ENCODE data around the gene RNLS.
"Not testable (repeated sequence)": the region's sequence is repeated elsewhere in the genome, so short reads cannot be mapped to it uniquely, and the experiment has no call there.

RNLS gene

DNA sequence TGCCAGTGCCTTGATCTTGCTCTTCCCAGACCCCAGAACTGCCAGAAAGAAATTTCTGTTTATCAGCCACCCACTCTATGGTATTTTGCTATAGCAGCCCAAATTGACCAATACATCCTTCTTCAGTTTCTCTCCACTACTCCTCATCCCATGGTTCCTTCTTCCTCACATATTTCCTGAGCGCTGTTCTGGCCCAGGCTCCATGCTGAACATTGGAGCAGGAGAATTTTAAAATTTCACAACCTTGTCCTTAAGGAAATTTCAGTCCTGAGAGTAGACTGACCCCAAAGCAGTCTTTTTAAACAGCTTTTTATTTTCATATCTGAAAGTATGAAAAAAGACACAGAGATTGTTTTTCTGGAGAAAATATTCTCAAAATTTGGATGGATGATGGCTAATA is 297.1 kb downstream of the RNLS start:
- no peak for DNase-seq

DNA sequence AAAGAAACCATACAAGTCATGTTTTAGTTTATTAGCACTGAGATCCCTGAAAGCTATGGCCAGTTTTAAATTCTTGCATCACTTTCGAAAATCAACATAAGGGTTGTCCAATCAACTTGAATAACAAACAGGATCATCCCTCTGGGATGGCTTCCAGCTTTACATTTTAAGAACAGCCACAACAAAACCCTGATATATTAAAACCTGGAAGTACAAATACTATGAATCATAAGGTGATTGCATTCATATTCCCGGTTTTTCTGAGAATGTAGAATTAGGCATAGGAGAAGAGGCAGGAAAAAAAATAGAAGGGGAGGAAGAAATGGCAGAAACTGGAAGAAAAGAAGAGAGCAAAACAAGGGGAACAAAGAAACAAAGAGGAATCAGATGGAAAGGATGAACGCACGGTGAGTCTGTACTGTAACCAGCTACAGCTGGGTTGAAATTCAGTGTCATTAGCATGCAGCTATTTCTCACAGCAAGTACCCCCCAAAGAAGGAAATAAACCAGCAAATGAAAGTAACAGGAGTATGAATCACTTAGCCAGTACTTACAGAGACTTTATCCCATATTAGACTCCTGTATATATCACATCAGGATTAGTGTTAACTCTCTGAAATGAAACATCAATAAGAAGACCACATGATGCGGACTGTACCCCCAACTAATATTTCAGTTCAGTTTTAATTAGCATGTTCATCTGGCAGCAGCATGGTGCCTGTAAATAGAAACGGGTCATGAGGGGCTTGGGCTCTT is 301.3 kb downstream of the RNLS start:
- no peak for DNase-seq

DNA sequence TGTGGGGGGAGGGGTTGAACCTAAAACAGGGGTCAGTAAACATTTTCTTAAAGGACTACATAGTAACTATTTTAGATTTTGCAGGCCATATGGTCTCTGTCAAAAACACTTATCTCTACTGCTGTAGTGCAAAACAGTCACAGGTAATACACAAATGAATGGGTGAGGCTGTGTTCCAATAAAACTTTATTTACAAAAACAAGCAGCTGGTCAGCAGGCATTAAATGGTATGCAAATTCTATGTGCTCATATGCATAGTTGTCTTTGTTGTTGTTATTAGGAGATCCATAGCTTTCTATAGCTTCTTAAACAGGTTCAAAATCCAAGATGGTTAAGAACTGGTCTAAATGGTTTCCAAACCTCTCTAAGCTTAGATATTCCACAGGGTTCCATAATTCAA is 302.6 kb downstream of the RNLS start:
- DNase-seq, result no peak

DNA sequence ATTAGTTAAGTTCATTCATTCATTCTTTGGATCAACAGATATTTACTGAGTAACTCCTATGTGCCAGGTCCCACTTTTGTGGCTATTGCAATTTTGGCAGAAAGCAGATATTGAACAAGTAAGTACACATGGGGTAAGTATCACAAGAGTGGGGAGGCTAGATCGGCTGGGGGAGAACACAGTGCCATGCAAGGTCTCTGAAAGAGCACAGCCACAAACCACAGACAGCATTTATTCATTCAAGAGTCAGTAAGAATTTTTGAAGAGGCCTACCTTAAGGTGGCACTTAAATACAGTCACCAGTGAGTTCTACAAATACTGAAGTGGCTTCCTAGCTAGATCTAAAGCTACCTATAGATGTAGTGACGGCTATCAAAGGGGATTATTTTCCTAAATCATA is 304.2 kb downstream of the RNLS start:
- DNase-seq, result no peak

DNA sequence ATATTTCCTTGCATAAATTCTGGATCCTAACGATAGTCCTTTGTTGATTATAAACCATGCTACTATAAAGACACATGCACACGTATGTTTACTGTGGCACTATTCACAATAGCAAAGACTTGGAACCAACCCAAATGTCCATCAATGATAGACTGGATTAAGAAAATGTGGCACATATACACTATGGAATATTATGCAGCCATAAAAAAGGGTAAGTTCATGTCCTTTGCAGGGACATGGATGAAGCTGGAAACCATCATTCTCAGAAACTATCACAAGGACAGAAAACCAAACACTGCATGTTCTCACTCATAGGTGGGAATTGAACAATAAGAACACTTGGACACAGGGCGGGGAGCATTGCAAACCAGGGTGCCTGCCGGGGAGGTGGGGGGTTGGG is 306.2 kb downstream of the RNLS start:
- not testable (repeated sequence) for DNase-seq

DNA sequence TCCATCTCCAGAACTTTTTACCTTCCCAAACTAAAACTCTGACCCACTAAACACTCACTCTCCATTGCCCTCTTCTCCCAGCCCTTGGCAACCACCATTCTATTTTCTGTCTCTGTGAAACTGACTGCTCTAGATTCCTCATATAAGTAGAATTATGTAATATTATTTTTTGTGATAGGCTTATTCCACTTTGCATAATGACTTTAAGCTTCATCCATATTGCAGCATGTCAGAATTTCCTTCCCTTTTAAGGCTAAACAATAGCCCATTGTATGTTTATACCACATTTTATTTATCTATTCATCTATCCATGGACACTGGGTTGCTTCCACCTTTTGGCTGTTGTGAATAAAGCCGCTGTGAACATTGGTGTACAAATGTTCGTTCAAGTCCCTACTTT is 308.8 kb downstream of the RNLS start:
- DNase-seq, result no peak

DNA sequence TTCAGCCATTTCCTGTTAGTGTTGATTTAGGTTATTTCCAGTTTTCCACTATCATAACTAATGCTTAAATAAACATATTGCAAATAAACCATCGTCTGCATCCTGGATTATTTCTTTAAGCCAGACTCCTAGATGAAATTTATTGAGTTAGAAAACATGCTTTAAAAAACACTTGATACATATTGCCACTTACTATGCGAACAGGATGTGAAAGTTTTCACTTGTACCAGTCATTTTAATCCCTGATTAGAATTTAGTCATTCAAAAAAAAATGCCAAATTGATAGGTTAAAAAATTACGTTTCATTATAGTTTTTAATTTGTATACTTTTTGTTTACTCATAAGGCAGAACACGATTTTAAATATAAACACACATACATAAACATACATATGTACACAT is 309.6 kb downstream of the RNLS start:
- no peak for DNase-seq

DNA sequence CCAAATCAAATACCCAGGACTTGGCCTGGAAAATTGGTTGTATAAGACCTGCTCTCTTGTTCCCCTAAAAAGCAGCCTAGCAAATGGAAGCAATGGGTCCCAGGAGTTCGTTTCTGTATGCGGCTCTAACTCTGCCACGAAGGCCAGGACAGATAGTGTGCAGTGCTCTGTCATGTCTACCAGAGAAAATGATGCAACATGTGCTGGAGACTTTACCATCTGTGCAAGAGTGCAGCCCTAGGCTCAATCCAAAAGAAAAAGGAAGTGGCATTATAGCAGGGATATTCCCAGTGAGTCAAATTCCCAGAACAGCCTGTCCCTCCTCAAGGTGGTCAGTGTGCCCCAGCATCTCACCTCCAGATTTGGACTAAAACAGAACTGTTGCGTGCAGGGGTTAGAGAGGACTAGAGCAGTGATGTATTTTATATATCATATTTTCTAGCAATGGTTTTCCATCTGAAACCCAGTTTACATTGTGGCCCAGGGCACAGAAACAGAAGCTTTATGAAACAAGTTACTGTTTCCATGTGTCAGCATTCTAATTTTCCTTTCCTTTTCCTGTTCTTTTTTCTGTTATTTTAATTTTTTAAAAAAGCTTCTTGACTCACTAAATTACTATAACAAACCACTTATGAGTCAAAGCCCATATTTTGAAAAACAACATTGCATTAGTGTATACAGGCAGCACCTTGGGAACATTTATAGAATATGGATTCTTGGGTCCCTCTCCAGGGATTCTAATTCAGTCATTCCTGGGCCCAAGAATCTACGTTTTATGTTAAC is 311.2 kb downstream of the RNLS start:
- peak; percentile 26 to 44 for DNase-seq

DNA sequence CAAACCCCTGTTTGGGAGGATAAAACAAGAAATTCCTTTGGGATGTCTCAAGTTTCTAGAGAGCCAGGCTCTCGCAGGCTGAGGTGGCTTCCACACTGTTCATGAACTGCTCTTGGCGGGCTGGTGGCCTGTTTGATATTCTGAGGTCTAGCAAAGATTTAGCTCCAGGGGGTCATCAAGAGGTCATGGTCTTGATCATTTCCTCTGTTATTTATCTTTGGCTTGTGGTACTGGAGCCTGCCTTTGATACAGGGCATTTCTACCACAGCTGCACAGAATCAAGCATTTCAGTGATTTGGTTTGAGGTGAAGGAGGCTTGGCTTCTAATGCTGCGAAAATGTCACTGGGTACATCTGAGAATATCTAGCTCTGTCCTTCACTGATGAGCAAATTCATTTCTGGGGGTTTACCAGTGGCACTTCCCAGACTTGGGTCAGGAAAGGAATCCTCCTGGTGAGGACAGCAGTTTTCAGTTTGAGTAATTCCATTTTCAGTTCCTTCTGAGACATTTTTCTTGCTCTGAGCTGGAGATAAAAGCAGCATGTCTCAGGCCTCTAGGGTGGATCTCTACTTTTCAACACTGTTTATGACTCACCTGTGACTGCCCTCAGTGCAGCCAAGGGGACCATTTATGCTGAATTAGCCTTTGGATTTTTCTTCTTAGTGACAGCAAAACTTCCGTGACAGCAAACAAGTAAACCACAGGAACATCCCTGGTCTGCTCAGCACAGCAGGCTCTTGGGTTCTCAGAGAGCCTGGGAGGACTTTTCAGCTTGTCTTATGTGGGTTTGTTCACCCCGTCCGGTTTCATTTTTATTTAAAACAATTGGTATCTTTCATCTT is 312.0 kb downstream of the RNLS start:
- DNase-seq, result peak; percentile 43 to 61

DNA sequence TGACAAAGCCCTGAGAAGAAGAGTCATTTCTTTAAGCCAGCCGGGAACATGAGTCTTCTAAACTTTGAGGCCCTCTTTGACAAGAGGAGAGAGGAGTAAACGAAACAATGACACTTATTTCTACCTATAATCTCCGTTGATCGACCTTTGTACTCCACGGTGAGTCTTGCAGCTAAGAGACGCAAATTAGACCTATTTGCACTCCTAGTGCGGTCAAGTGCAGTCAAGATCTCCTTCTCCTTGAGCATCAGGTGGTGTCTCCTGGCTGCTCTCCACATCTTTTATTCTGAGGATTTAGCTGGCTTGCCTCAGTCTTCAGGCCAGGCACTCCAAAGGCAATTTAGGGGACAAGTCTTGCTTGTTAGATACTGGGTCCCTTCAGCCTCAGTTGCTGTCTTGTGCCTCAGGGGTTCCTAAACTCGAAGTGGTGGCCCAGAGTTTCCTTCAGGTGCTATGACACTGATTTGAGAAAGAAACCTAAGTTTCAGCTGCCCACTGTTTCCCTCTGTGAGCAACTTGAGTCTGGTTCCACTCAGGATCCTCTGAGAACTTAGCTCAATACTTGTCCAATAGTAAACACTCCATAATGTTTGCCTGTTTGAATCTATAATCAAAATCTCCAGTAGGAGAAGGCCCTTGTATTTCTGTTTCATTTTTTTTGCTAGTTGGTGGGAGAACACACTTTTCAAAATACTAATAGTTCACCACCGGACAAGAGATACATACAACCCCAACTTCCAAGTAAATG is 312.9 kb downstream of the RNLS start:
- no peak for DNase-seq

DNA sequence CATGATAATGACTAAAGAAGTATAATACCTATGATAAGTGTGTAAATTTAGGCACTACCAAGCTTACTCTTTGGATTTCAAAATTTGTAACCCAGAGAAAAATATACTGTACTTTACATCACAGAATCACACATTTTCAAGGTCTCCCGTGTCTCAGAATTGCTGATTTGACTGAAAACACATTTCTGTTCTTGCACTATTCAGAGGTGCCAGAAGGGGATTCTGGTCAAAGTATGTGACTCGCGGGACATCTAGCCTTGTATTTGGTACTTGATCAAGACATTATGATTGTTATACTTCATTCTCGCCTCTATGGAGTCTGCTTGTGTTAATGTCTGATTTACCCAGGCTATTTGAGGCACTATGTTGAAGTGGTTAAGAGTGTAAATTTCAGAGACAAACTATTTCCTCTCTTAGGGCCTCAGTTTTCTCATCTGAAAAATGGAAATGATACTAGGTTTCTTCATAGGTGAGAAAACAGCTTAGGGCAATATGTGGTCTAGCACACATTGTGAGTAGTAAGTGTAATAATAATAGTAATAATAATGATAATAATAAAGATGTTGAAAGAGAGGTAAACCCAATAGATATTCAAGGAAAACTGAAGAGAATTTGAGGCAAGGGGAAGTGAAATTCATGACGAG is 320.4 kb downstream of the RNLS start:
- DNase-seq, result no peak

DNA sequence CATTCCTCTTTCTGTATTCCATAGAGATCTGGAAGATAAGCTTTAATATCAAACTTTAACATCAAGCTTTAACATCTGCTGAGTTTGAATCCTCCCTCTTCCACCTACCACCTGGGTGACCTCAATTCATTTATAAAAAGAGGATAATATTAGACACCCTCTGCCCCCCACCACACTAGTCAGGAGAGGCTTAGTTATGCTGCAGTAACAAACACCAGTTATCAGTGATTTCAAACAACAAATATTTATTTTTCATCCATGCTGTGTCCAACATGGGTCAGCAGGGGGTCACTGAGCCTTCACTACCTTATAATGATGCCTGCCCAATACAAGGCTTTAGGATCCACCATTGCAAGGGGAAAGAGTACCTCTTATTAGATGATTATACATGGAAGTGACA is 322.0 kb downstream of the RNLS start:
- no peak for DNase-seq

DNA sequence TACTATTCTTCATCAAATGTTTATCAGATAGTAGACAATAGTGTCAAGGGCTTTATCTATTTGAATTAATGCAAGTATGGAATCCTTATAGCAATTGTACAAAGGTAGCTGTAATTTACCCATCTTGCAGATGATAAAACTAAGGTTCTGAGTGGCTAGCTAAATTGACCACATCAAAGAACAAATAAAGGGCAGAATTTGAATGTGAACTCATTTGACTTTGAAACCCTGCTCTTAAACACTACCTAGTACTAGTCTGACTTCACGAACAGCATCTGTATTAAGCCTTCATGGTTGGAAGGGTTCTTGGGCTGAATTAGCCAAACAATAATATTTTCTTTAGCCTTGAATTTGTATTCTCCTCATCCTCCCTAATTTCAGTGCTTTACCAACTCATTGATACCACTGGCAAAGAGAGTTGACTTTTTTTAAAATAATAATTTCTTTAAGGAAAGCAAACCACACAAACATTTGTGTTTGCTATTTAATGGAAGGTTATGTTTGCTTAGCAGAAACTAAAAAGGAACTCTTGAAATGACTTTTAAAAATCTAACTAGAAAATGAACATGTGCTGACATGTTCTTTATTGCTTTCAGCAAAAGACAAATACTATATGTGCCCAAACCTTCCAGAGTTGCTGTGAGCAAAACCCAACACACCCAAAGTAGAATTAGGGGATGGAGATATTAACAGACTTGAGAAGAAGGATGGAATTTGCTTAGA is 322.6 kb downstream of the RNLS start:
- no peak for DNase-seq

DNA sequence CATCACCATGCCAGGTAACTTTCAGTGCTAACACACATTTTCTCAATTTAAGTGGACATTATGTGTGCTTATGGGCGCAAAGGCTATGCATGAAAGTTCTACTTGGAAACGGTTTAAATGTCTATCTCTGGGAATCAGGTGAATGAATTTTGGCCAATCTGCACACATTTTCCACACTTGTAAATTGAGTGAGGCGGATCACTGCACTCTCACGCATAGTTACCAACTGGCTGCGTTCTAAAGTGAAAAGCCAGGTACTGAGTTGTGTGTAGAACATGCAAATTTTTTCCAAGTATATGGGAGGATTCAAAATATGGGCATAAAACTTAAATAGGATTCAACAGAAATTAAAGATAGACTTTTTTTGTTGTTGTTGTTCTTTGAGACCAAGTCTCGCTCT is 323.7 kb downstream of the RNLS start:
- no peak for DNase-seq

DNA sequence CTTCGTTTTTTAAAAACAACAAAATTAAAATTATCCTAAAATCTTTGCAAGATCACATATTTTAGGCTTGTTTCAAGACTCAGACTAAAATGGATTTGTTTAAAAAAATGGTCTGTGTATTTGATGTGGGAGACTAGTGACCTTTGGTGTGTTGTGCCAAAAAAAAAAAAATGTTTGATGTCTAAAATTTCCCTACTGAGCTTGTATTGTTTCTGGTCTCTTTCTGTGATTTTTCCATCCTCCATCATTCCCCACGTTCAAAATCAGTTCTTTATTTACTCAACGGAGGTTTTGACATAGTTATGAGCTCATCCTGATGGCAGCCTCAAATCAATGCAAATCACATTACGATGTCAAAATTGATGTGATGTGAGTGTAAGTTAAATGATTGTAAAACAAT is 326.2 kb downstream of the RNLS start:
- DNase-seq, result no peak

DNA sequence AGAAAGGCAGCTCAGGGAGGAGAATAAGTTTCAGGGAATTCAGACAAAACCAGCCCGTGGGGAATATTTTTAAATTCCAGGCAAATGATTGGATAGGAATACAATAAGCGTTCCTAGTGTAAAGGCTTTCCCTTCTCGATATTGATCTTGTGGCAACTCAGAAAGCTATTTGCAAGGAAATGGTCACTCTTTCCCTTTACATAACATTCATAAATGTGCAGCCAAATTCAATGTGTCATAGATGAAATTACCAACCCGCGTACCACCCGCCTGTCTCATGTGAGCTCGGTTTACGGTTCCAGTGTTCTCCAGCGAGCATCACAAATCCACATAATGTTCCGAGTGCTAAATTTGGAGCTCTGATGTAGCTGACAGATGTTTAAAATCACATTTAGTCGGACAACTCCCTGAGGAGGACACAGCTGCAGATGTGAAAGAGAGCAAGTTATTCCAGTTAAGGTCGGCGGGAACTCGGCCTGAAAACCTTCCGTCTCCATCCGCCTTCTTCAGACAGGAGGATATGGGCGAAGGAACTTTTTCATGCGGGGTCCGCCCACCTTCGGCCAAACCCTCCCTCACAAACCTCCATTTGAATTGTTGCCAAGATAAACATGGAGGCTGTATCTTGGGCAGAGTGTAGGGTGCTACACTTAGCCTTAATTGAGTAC is 327.0 kb downstream of the RNLS start:
- DNase-seq, result no peak

DNA sequence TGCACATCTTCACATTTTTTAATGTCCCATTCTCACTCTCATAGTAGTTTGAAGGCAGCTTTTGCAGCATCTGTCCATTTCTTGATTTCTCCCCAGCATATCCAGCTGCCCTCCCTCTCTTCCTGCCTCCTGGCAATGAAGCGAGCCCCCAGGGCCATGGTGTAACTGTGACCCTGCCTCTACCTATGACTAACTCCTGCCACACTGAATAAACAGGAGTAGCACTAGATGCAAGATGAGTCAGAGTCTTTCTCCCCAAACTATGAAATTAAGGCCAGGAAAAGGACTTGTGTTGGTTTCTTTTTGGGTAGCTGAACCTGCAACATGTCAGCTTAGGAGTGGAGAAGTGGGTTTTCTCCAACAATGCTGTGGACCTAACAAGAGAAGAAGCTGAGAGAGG is 329.0 kb downstream of the RNLS start:
- no peak for DNase-seq

DNA sequence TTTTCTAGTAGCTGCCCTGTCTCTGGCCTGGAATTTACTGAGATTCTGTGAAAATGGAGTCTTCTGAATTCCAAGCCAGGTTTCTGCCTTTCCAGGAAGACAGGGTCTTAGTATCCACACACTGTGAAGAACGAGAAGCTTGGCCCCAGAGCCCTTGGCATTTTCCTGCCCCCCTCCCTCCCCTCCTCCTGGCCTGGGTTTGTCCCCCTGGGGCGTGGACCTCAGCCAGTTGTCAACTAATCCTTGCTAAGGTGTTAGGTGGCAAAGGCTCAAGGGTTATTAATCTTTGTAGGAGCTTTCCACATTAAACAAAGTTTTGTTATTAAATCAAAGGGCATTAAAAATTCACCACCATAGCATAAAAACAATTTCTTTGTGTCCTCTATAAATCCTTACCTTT is 329.5 kb downstream of the RNLS start:
- no peak for DNase-seq

DNA sequence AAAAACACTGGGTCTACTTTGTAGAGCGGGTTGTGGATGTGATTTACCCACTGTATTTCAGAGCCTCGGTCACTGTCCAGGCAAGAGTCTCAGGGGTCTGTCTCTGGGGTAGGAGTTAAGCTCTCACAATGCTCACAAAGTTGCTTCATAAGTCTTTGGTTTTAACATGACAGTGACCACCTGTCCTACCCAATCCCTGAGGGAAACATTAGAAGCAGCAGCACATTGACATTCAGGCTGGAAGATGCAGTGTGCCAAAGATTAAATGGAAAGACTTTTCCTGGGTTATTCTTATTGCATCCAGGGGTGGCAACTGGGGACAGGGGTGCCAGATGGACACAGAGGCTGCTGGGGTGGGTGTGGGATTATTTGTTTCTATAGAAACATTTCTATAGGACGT is 330.0 kb downstream of the RNLS start:
- DNase-seq, result no peak

DNA sequence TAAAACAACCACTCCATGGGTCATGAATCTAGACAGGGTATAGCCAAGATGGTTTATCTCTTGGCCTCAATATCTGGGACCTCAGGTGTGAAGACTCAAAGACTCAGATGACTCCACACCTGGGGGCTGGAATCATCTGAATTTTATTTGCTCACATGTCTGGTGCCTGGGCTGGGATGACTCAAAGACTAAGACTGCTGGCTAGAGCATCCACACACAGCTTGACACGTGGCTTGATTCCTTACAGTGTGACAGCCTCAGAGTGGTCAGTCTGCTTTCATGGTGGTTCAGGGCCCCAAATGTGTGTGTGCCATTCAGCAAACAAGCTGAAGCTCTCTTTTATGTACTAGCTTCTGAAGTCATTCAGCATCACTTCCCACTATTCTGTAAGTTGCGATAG is 333.7 kb downstream of the RNLS start:
- DNase-seq, result no peak

DNA sequence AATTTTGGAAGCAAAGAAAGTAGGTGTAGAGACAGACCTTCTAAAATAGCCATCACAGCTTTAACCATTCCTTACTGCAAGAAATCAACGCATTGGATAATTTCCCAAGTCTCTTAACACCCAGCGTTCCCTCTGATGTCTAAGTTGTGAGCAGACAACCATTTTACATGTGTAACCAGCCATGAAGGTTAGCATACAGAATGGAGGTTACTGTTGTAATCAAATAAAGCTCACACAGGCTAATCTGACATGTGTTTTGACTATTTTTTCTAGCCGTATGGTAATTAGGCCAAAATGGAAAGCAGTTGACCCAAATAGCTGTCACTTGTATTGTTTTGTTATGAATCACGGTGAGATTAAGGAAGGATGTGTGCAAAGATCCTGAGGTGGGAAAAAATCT is 336.4 kb downstream of the RNLS start:
- DNase-seq, result no peak

Measured in CD4-positive, alpha-beta T cell treated with Interleukin-4 for 1 hour (primary cell).